ENCODE results near the gene LARGE1. TPM values are rescaled to one million over a fixed set of nuclear protein-coding genes. Genes with fewer than 3 reads are reported as not detected.

The LARGE1 gene
- total RNA-seq, 1 experiment from 2014 or later, result 2.5 TPM

GRCh38 chr22:33906954-33907353 lies 13.3 kb downstream of the LARGE1 start:
- ChIA-PET POLR2A (no interaction called here), CTCF (no interaction called here)
- Histone ChIP-seq H3K27me3 (ENCODE audit: control insufficient read depth, insufficient read depth, low read length) (no peaks in the 10 kb centered on the region), H3K27ac (ENCODE audit: low read length) (no peak overlapping the region), H3K4me3 (ENCODE audit: low read depth in 2 of 2, low read length in 2 of 2) (no peak overlapping the region), H3K36me3 (ENCODE audit: control insufficient read depth, insufficient read depth, low read length) (no peaks in the 10 kb centered on the region), H3K4me1 (ENCODE audit: control insufficient read depth, insufficient read depth, low read length) (no peaks in the 10 kb centered on the region), H3K9me3 (ENCODE audit: control insufficient read depth, insufficient read depth, low read depth, low read length) (no peaks in the 10 kb centered on the region)
- intact Hi-C loops (cut with micrococcal nuclease; ENCODE audit: unreplicated experiment) (no loop called here), in situ Hi-C loops (cut with HindIII; ENCODE audit: low pct_unique_long_range_greater_than_20kb, low sequenced_read_pairs) (no loop called here)
- BruUV-seq (replicated peaks), result no TSS peak
- TF ChIP-seq SIN3A (IDR thresholded peaks at IDR 0.05; ENCODE audit: borderline replicate concordance, insufficient read depth, low read depth, low read length), result no peak
- no peak for TF ChIP-seq CTCF (IDR thresholded peaks at IDR 0.05)
- no peak for TF ChIP-seq POLR2AphosphoS5 (IDR thresholded peaks at IDR 0.05; ENCODE audit: low read depth, low read length)
- no peak for TF ChIP-seq TCF7L2 (IDR thresholded peaks at IDR 0.05; ENCODE audit: low read depth, low read length)
- no peak for TF ChIP-seq REST (IDR thresholded peaks at IDR 0.05; ENCODE audit: insufficient read depth in 1 of 2, low read depth in 2 of 2, low read length in 1 of 2)
- ATAC-seq (no peak), DNase-seq (ENCODE audit: low read depth, low spot score) (no peak)

GRCh38 chr22:33906475-33906874 lies 13.8 kb downstream of the LARGE1 start:
- intact Hi-C loops (cut with micrococcal nuclease; ENCODE audit: unreplicated experiment), result no loop called here
- no peak for TF ChIP-seq TCF7L2 (IDR thresholded peaks at IDR 0.05; ENCODE audit: low read depth, low read length)
- no peak for TF ChIP-seq SIN3A (IDR thresholded peaks at IDR 0.05; ENCODE audit: borderline replicate concordance, insufficient read depth, low read depth, low read length)
- TF ChIP-seq CTCF (IDR thresholded peaks at IDR 0.05), result no peak
- no peak for TF ChIP-seq REST (IDR thresholded peaks at IDR 0.05; ENCODE audit: insufficient read depth in 1 of 2, low read depth in 2 of 2, low read length in 1 of 2)
- TF ChIP-seq POLR2AphosphoS5 (IDR thresholded peaks at IDR 0.05; ENCODE audit: low read depth, low read length), result no peak
- no TSS peak for BruUV-seq (replicated peaks)
- Histone ChIP-seq H3K4me1 (ENCODE audit: control insufficient read depth, insufficient read depth, low read length) (no peaks in the 10 kb centered on the region), H3K27me3 (ENCODE audit: control insufficient read depth, insufficient read depth, low read length) (no peaks in the 10 kb centered on the region), H3K36me3 (ENCODE audit: control insufficient read depth, insufficient read depth, low read length) (no peaks in the 10 kb centered on the region), H3K4me3 (ENCODE audit: low read depth in 2 of 2, low read length in 2 of 2) (no peak overlapping the region), H3K9me3 (ENCODE audit: control insufficient read depth, insufficient read depth, low read depth, low read length) (no peaks in the 10 kb centered on the region), H3K27ac (ENCODE audit: low read length) (no peak overlapping the region)
- ChIA-PET POLR2A (no interaction called here), CTCF (no interaction called here)
- DNase-seq (ENCODE audit: low read depth, low spot score) (no peak), ATAC-seq (no peak)
- in situ Hi-C loops (cut with HindIII; ENCODE audit: low pct_unique_long_range_greater_than_20kb, low sequenced_read_pairs), result no loop called here

Data from Panc1 (cell line).